Activated T-cell treated with anti-CD3 and anti-CD28 coated beads for 48 hours (primary cell): ENCODE measurements around the gene RAB27A.
"Not testable (repeated sequence)": the region's sequence is repeated elsewhere in the genome, so short reads cannot be mapped to it uniquely, and the experiment has no call there.

Experiments
- DNase-seq: peaks from one replicate; pipeline ENCODE4 v3.0.0-alpha.2; 2020; ENCODE audit warnings: low read depth

RAB27A gene

GRCh38 chr15:55250392-55250791, 39.2 kb downstream of the RAB27A start:
- DNase-seq, result no peak

- not testable (repeated sequence) for DNase-seq
Measured at GRCh38 chr15:55249885-55250284, 39.7 kb downstream of the RAB27A start.

- no peak for DNase-seq
Measured at GRCh38 chr15:55248895-55249294, 40.7 kb downstream of the RAB27A start.

- no peak for DNase-seq
Measured at GRCh38 chr15:55247766-55248427, 41.7 kb downstream of the RAB27A start.

GRCh38 chr15:55247311-55247710, 42.3 kb downstream of the RAB27A start:
- DNase-seq, result no peak

- DNase-seq, result no peak
Measured at GRCh38 chr15:55246567-55246966, 43.0 kb downstream of the RAB27A start.

- no peak for DNase-seq
Measured at GRCh38 chr15:55245059-55245458, 44.6 kb downstream of the RAB27A start.

GRCh38 chr15:55241891-55242290, 47.7 kb downstream of the RAB27A start:
- no peak for DNase-seq

GRCh38 chr15:55241186-55241585, 48.4 kb downstream of the RAB27A start:
- no peak for DNase-seq

GRCh38 chr15:55240125-55240760, 49.4 kb downstream of the RAB27A start:
- no peak for DNase-seq

- DNase-seq, result no peak
Measured at GRCh38 chr15:55239440-55240124, 50.0 kb downstream of the RAB27A start.

GRCh38 chr15:55238877-55239276, 50.7 kb downstream of the RAB27A start:
- no peak for DNase-seq

GRCh38 chr15:55237219-55238130, 52.1 kb downstream of the RAB27A start:
- DNase-seq, result no peak

GRCh38 chr15:55235546-55236036, 54.0 kb downstream of the RAB27A start:
- DNase-seq, result no peak

- DNase-seq, result no peak
Measured at GRCh38 chr15:55234800-55235104, 54.9 kb downstream of the RAB27A start.

- DNase-seq, result no peak
Measured at GRCh38 chr15:55234104-55234799, 55.4 kb downstream of the RAB27A start.

- DNase-seq, result no peak
Measured at GRCh38 chr15:55231455-55231854, 58.2 kb downstream of the RAB27A start.

- DNase-seq, result no peak
Measured at GRCh38 chr15:55230953-55231352, 58.7 kb downstream of the RAB27A start.

- DNase-seq, result no peak
Measured at GRCh38 chr15:55230051-55230670, 59.5 kb downstream of the RAB27A start.

- no peak for DNase-seq
Measured at GRCh38 chr15:55226127-55226526, 63.5 kb downstream of the RAB27A start.

GRCh38 chr15:55224892-55225291, 64.7 kb downstream of the RAB27A start:
- DNase-seq, result no peak
